GM21528 (cell line): ENCODE measurements around the gene AGPAT3.

ENCODE experiments used
- ATAC-seq: cut with Tn5 transposase; IDR thresholded peaks from one replicate; pipeline ENCODE4 v1.9.1; 2021; ENCODE audit warnings: mild to moderate bottlenecking, moderate library complexity; ENCODE audit not compliant: unreplicated experiment, low FRiP score

Gene AGPAT3

GRCh38 chr21:43859747-43860214, 5.2 kb upstream of the AGPAT3 start:
- no peak for ATAC-seq

DNA sequence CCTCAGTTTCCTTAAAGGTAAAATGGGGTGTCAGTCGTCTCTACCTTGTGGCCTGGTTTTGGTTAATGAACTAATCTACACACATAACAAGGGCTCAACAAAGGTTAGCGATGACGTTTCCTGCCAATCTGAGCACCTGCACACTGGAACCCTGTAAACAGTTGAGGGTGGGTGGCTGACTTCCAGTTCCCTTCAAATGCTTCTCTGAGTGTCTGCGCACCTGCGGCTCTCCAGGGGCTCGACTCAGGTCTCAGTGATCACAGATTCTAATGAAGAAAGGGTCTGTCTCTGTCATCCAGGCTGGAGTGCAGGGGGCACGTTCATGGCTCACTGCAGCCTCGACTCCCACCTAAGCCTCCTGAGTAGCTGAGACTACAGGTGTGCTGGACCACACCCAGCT, 3.3 kb upstream of the AGPAT3 start:
- ATAC-seq = no peak

DNA sequence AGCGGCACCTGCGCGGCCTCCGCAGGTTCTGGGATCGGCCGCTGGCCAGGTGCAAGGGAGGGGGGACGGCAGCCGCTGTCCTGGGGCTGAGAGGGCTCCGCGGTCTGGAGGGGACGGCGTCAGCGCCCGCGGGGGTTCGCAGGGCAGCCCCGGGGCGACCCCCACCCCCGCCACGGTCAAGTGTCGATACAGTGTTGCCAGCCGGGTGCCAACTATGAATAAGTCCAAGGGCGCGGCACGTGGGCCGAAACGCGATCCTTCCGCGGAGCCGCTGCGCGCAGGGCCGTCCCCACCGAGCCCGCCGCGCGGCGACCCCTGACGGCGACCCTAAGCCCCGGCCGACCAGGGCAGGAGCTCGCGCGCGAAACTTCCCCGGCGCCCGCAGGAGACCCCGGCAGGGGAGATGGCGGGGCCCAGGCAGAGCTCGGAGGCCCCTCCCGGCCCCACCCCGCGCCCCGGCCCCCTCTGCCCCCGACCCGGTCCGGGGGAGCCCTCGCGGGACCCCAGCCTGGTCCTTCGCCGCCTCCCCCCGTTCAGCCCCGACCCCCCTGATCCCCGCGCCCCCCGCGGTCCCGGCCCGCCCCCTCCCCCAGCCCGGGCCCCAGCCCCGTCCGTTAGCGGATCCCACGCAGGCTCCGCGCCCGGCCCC, 586 bp upstream of the AGPAT3 start:
- ATAC-seq = no peak

DNA sequence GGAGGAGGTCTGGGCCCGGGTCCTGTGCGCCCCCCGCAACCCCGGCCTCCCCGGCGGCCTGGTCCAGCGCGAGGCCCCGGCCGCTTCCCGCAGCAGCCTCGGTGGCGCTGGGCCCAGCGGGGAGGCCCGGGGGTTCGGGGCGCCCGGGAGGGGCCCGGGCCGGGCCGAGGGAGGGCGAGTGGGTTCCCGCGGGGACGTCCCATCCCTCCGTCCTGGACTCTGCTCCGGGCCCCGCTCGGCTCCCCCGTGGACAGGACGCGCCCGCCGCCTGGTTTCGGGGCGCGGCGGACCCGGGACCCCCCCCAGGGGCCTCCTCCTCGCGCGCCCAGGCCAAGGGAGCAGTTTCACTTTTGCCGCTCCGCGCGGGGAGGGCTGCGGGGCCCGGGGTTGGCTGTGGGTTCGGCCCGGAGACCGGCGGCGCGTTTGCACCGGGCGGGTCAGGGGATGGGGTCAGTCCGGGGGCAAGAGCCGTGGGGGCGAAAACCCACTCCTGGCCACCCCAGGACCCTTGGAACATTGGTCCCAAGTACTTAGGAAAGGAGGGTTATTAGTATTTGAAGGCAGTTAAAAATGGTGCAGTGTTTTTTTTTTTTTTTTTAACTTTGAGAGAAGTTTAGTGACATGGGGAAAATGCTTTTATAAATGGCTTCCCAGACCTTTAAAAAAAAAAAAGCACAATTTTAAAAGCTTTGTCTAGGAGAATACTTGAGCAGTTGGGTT, 677 bp downstream of the AGPAT3 start:
- ATAC-seq = no peak

GRCh38 chr21:43866260-43866629, 1.2 kb downstream of the AGPAT3 start:
- ATAC-seq = no peak

DNA sequence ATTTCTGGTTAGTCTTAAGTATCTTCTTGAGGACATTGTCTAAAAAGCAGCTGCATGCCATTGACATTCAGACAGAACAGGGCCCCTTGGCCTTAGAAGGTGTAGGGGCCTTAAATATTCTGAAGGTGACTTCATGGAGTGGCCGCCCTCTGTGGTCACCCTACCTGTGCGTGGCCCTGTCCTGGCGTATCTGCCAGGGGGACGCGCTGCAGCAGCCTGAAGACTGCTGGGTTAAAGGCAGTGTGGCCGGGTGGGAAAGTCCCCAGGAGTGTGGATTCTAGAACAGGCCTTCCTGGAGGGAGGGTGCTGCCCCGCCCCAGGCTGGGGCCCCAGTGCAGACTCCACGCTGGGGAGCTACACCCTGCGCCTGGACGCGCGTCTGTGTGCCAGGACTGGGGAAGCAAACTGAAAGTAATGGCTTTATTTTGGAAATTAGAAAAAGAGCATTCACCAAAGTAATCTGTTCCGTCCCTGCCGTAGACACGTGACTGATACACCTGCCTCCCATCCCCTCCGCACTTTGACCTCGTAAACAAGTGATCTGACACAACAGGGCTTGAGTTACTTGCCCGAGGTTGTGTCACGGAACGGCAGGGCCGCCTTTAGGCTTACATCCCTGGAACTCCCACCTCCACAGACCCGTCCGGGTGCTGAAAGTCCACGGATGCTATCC, 1.8 kb downstream of the AGPAT3 start:
- ATAC-seq = no peak

GRCh38 chr21:43867332-43867703, 2.3 kb downstream of the AGPAT3 start:
- no peak for ATAC-seq

GRCh38 chr21:43867948-43868347, 2.9 kb downstream of the AGPAT3 start:
- ATAC-seq = no peak

- no peak for ATAC-seq
These were observed 3.4 kb downstream of the AGPAT3 start for GRCh38 chr21:43868461-43868860.

DNA sequence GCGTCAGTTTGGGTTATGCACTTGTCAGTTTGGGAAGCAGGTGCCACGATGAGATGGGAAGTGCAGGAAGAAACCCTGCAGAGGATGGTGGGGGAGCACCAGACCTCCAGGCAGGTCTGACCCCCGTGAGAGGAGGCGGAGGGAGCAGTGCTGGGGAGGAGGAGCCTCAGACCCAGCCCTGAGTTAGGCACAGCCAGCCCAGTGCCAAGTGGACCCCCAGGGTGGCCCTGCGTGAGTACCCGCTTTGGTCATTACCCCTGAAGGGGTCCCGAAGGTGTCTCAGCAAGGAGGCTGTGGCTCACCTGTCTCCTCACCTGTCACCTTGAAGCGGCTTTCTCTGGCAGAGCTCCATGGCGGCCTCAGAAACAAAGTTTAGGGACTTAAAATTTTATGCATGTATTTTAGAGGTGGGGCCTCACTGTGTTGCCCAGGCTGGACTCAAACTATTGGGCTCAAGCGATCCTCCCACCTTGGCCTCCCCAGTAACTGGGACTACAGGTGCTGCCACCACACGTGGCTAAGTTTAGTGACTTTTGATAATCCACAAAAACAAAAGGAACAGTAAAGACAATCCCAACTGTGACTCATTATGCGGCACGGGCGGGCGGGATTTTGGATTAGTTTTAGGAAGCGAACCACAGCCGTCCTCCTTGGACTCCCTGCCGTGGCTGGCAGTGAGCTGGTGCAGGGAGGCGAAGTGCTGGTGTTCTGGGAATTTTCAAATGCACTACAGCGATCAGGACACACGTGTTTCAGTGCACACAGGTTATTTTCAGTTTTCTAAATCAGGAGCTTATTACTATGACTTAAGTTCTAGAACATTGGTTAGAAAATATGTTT, 4.7 kb downstream of the AGPAT3 start:
- ATAC-seq = no peak

GRCh38 chr21:43871487-43871886, 6.5 kb downstream of the AGPAT3 start:
- no peak for ATAC-seq

GRCh38 chr21:43872531-43873197, 7.6 kb downstream of the AGPAT3 start:
- ATAC-seq = no peak

DNA sequence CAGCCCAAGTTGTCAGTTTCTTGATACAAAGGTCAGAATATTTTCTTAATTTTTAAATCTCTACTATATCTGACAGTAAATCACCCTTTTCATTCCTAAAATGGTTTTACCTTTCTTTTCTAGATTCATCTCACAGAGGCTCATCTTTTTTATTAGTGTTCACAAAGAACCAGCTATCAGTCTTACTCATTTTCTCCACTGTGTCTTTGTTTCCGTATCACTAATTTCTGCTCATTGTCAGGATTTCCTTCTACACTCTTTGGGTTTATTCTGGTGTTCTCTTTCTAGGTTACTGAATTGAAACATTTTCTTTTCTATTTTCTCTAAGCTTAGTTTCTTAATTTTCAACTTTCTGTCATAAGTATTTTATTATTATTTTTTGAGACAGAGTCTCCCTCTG, 8.7 kb downstream of the AGPAT3 start:
- no peak for ATAC-seq

DNA sequence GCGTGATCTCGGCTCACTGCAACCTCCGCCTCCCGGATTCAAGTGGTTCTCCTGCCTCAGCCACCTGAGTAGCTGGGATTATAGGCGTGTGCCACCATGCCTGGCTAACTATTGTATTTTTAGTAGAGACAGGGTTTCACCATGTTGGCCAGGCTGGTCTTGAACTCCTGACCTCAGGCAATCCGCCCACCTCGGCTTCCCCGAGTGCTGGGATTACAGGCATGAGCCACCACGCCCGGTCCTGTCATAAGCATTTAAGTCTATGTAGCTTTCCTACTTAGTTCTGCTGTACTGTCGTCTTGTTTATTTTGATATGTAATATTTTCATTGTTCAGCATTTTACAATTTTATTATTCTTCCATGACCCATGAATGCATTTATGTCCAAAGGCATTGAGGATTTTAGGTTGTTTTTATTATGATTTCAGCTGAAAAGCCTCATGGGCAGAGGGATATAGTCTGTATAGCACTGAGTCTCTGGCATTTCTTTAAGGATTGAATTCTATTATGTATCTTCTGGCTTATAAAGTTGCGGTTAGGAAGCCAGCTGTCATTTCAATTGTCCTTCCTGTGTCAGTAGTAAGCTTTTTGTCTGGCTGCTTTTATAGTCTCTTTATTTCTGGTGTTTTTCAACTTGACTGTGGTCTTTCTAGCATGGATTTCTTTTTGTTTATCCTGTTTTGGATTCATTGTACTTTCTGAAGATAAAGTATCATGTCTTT, 9.2 kb downstream of the AGPAT3 start:
- ATAC-seq = no peak

- no peak for ATAC-seq
These were observed 11.6 kb downstream of the AGPAT3 start for GRCh38 chr21:43876605-43877004.

DNA sequence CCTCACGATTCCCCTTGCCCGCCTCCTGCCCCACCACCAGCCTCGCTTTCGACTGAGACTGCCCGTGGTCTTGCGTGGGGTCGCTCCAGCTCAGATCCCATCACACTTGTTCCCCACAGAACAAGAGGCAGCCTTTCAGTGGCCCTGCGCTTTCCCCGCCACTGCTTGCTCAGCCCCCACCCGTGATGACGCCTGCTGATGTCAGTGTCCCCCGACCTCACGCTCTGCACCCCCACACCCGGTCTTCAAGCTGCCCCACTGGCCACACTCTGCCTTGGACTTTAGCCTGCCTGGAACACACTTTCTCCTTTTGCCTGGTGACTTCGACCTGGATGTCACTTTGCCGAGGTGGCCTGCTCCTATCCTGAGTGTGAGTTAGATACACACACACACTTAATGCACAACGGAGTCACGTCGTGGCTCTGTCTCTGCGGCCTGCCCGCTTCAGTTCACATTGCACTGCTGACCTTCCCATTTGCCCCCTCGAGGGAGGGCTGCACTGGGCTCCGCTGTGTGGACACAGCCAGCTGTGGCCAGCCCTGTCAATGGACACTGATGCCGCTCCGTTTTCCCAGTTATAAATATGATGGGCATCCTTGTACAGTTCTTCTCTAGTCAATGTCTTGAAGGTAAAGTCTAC, 13.0 kb downstream of the AGPAT3 start:
- no peak for ATAC-seq

GRCh38 chr21:43879348-43880110, 14.5 kb downstream of the AGPAT3 start:
- ATAC-seq = no peak

DNA sequence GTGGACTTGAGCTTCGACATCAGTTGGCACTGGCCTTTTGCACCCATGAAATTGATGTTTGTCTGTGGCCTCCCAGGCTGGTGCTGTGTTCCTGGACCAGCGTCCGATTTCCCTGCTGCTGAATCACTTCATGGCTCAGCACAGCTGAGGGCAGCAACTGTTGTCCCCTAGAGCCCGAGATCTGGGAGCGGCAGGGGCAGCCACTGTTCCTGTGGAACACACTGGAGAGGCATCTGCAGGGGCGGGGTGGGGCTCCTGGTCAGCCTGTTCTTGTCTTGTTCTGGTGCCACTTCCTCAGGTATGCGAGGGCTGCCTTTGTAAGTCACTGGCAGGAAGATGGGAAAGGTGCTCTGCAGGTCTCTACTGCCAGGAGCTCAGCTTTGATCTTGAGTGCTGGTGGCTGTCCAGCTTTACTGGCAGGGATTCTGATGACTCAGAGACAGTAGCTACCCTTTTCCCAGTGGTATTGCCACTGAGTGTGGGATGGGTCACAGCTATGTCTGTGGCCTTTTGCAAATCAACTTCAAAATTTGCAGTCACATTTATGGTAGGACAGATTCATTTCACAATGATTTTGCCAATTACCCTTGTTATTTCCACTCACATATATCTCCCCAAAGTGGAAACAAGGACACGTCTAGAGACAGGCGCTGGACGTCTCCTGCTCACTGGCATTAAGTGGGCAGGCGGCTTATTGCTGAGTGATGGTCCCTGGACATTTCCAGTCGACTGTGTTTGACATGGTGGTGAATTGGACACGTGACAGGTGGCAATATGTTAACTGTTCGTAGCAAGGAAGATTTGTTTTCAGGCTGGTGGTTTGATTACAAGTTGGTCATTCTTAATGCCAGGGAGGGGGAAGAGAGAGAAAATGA, 15.3 kb downstream of the AGPAT3 start:
- no peak for ATAC-seq
